HG03095 (cell line): ENCODE data around the gene SH3RF3.

Experiments
- ATAC-seq: cut with Tn5 transposase; IDR thresholded peaks from one replicate; pipeline ENCODE4 v1.9.1; 2021; ENCODE audit warnings: moderate library complexity; ENCODE audit not compliant: unreplicated experiment

SH3RF3 gene

DNA sequence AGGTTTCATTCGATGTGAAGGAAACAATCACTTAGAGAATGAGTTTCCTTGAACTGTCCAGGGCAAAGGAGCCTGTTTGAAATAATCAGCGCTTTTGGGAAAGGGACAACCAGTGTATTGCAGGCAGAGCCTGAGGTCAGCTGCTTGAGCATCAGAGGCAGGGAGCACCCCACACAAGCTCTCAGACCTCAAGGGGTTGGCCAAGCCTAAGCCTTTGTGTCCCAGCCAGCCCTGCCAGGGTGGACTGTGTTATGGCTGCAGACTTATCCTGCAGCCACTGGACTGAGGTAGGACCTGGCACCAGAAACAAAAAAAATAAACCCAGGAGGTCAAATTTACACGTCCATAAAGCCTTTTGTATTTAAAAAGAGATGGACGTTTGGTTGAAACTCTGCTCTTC lies 256.5 kb downstream of the SH3RF3 start:
- no peak for ATAC-seq

DNA sequence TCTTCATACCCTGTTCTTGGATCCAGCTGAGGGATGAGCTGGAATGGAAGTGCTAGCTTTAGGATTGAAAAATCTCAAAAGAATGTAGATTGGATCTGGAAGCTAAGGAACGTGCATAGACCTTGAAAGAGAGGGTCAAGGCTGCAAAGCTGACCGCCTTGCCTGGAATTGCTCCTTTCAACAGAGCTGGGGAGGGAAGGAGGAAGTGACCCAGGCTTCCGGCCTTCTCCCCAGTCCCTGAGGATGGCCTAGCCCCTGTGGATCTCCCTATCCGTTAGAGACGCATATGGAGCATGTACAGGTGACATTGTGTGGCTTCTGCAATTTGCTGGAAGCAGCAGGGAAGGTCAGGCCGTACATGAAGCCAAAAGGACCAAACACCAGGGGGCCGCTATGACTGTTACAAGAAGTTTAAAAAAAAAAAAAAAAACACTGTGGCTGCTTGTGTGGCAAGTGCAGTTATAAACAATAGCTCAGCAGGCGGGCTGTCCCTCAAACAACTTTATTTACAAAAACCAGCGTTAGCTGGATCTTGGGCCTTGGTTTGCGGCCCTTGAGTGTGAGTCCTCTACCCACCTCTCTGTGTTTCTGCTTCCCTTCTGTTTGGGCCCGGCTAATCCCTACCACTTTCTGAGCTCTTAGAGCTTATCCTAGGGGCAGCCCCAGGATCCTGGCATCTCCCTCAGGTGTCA lies 257.1 kb downstream of the SH3RF3 start:
- no peak for ATAC-seq

DNA sequence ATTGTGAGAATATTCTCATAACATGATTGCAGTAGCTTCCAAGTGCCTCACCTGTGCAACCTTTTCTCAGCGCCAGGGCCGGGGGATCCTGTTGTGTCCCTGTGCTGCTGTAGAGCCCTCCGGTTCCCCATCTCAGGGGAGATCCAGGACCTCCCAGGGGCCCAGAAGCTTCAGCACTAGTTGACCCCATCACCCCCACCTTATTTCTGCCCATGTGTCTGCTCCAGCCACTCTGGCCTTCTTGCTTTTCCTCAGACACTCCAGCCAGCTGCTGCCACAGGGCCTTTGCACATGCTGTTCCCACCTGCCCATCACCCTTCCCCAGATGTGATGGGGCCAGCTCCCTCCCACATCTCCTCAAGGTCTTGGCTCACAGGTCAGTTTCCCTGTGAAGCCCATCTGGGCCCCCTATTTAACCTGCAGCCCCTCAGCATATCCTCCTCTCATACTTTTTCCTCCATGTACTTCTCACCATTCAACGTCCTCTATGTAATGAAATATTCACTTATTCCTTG lies 258.3 kb downstream of the SH3RF3 start:
- no peak for ATAC-seq

DNA sequence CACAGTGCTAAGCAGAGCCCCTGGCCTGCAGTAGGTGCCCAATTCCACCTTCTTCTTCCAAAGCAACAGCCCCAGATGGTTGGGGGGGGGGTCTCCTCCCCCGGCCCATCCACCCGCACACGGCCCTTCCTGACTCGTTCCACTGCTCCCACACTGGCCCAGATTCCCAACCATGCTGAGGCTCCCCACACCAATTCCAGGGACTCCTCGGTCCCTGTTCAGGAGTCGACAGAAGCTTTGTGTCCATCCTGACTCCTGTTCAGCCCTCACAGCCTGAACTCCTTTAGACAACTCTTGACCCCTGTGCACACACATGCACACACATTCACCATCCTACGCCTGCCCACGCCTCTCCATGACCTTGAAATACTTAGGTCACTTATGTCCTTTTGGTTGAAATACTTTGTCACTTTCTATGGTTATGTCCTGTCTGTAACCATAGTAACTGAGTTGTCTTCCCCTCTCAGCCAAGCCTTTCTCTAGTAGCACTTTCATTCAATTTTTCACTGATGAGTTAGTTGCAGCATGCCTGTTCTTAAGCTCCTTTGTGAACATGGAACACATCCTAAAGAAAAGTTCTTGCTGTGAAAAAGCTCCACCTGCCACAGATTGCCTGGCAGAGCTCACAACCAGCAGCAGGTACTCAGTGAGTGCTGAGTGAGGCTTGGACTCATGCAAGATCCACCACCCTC lies 258.9 kb downstream of the SH3RF3 start:
- no peak for ATAC-seq

DNA sequence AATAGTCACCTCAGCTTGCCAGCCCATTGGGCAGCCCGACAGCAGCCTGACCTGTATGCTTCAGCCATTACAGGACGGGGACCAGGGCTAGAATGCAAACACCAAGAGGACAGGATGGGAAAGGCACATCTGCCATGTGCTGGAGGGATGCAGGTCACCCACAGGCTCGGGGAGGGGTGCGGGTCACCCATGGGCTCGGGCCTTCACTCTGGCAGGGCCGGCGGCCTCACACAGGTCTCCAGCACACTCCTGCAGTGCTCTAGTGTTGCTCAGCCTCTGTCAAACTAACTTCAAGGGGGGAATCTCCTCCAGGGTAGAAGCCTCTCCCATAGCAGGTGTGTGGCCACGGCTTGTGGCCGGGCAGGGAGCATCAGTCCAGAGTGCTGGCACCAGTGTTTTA lies 262.2 kb downstream of the SH3RF3 start:
- no peak for ATAC-seq

DNA sequence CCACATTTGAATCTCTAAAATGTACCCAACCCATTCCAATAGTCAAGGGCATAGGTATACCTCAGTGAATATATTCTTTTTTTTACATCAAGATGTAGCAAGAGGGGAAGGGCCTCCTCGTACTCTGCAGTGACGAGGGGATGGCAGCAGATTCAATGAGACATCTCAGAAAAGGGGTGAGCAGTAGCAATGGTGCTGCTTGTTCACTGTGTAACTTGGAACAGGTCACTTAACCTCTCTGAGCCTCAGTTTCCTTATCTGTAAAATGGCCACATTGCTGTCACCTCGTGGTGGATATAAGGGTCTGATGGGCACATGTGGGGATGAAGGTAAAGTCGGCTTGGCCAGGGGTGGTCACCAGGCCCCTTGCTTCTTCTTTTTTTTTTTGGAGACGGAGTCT lies 263.1 kb downstream of the SH3RF3 start:
- ATAC-seq = no peak

DNA sequence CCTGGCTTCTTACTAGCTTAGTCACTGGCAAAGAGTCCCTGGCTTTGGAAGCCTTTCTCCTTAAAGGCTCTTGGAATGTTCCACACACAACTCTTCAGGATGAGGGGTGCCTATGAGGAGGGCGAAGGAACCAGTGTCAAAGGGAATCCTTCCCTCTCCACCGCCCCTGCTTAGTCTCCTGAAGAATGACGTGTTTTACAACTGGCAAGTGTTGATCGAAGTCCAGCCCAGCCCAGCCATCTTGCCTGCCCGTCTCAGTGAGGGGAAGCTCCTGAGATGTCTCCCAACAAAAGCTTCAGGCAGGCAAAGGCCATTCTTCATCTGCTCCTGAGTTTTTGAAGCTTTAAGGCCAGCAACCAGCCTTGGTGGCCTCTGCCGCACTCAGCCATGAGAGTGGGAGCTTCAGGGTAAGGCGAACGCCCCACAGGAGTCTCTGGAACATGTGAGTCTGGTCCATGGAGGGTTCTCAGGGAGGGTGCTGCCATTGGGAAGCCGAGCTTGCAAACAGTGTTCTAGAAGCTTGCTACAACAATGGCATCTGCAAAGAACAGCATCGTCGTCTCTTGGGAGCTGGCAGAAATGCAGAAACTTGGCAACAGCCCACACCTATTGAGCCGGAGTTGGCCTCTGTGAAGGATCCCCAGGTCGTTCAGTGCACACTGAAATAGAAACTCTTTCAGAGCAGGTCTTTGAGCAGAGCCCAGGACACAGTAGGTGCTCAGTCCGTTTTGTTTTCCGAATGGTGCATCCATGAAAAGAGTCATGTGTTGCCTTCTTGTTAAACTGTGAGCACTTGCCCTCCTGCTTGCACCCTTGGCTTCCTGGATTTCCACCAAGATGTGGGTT lies 264.0 kb downstream of the SH3RF3 start:
- ATAC-seq = no peak

DNA sequence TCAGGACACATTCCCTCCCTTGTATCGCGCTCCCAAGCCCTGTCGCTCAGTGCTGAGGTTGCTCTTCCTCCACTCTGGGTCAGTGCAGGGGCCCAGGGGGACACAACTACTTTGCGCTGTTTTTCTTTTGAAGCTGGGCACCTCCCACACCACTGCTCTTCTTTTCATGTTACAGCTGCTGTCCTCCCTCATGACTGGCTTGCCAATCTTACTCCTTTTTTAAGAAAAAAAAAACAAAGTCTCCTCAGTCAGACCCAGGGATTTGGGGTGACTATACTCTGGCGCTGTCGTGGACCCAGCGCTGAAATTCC lies 264.6 kb downstream of the SH3RF3 start:
- no peak for ATAC-seq

DNA sequence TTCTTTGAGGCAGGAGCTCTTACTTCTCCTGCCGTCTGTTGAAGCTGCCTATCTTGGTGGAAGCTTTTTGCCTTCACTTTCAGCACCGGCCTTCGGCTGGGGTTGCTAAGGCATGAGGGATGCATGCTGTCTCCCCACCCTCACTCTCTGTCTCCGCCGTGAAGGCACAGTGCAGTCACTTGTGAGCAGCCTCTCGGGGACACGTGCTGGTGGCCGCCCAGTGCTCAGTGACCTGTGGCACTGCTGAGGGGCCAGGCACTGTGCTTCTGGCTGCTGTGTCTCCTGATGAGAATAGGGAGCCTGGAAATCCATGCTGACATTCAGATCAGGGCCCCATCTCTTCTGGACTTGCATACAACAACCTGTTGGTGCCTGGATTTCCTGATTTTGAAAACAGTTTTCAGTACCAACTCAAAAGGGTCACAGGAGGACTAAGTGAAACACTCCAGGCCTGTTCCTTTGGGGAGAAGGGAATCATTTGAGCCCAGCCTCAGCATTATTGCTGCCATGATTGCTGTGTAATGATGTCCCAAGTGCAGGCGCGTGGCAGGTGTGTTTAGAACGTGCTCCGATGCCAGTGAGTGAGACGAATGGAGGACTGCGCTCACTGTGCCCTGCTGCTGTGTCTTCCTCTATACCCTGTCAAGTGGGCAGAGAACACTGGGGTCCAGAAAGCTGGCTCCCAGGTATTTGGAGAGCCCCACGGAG lies 266.6 kb downstream of the SH3RF3 start:
- ATAC-seq = no peak

DNA sequence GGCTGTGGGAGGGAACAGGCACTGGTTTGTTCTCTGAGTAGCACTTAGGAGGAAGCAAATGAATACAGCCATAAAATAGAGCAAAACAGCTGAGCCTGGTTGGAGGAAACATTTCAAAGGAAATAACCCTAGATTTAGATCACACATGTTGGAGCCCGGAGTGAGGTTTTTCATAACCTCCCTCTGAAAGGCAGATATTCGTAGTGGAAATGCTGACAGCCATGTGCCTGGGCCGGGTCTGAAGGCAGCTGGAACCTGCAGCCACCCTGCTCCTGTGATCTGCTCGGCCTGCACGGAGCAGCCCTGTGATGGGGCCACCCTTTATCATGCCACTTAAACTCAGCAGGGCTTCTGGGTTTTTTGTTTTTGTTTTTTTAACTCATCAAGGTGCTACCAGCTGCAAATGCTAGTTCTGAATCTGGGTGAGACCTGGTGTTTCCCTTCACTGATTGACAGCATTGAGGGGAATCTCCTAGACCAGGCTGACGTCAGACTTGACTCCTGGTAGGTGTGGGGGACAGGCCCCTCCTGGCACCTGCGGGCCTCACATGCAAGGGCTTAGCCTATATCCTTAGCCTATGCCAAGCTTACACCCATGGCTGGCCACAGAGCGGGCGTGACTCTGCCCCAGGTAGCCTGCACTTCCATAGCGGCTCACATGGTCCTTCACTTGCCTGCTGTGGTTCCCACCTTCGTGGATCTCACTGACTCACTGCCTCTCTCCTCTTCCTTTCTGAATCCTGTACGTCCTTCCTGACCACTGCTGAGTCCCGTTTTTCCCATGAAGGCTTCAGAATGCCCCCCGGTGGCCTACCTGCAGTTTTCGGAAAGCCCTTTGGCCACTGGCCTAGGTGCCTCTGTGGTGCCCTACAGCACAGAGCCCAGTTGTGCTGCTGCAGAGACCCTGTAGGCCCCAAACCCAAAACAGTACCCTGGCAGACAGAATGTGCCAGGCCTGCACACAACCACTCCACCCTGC lies 267.5 kb downstream of the SH3RF3 start:
- ATAC-seq = no peak

DNA sequence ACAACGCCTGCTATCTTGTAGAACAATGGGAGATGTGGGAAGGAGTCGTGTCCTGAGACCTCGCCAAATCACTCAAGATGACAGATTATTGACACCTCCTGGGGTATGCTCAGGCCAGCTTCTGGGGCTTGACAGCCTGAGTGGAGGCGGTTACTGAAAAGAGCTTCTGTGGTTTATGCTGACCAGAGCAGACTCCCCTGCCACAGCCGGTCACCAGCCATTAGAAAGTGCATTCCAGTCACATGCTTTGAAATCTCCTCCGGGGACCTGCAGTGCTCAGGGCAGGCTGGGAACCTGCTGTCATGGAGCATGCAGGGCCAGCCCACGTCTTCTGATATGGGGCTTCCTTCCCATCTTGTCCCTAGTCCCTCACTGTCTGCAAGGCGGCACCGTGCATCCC lies 268.9 kb downstream of the SH3RF3 start:
- ATAC-seq = no peak

DNA sequence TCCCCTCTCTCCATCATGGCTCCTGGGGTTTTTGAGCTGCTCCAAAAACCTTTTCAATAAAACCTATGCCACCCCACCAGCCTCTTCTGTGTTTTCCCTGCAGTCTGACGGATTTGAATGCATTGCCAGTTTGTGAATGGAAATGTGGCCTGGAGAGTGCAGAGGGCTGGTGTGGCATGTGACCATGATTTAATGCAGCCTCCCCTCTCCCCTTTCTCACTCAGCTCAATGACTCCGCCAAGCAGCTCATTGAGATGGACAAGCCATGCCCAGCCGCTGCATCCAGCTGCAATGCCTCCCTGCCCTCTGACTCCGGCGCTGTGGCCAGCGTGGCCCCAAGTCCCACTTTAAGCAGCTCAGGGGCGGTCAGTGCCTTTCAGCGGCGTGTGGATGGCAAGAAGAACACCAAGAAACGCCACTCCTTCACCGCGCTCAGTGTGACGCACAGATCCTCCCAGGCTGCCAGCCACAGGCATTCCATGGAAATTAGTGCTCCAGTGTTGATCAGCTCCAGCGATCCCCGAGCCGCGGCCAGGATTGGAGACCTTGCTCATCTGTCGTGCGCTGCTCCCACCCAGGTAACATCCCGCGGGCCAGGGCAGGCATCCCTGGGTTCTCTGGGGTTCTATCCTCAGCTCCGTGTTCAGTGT lies 269.5 kb downstream of the SH3RF3 start:
- no peak for ATAC-seq

DNA sequence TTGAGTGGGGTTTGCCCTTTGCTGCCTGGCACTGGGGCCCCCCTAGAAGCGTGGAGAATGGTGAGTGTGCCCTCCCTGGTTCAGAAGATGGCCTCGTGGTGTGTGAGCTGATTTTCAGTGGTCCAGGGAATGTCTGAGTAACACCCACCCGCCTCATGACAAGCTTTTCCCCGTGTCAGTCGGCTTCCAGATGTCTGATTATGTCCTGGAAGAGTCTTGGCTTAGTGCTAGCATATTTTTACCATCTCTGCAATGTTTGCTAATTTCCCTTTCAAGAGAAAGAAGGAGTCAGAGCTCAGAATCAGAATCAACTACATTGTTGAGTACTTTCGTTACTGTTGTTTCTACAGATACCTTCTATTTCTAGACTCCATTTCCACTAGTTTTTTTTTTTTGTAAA lies 270.1 kb downstream of the SH3RF3 start:
- no peak for ATAC-seq

DNA sequence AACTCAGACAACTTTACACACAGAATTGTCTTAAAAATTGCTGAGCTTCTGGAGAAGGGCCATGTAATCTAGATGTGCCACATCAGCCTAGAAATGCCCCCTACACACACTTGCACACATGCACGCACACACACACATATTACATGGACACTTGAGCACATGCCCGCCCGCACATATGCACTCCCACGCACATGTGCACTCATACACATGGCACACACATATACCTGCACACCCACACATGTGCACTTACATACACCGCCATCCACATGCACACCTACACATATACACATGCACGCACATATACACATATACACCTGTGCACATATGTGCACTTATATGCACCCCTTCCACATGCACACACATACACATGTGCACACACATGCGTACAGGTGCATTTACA lies 271.1 kb downstream of the SH3RF3 start:
- no peak for ATAC-seq

DNA sequence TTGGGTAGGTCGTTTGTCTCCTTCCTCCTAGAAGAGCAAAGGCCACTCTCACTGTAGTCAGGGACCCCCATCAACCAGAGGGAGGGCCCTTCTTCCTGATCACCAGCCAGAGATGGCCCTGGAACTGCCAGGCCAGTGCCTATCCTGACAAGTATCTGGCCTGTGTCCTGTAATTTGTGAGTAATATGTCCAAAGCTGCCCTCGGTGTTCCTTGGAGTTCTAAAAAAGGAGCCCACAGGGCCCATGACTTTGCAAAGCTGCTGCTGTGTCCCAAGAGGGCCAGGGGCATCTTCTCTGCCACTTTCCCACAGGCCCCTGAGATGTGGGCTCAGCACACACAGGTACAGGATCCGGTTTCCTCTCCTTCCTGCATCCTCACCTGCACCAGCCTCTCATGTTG lies 272.4 kb downstream of the SH3RF3 start:
- ATAC-seq = no peak

DNA sequence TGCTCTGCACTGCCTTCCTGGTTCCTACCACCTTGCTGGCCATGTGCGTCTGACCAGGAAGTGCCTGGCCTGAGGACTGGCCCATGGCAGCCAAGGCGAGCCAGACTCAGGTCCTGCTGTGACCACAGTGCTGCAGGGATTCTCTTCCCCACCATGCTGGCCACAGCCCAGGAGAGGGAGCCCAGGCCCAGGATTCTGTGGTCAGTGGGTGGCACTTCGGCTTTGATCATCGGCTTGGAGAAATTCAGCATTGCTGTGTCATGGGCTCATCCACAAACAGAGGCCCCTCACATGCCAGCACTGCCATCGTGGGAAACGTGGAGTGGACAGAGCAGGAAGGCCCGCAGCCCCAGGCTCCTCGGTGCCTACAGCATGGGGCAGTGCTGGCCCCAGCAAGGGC lies 273.2 kb downstream of the SH3RF3 start:
- no peak for ATAC-seq

DNA sequence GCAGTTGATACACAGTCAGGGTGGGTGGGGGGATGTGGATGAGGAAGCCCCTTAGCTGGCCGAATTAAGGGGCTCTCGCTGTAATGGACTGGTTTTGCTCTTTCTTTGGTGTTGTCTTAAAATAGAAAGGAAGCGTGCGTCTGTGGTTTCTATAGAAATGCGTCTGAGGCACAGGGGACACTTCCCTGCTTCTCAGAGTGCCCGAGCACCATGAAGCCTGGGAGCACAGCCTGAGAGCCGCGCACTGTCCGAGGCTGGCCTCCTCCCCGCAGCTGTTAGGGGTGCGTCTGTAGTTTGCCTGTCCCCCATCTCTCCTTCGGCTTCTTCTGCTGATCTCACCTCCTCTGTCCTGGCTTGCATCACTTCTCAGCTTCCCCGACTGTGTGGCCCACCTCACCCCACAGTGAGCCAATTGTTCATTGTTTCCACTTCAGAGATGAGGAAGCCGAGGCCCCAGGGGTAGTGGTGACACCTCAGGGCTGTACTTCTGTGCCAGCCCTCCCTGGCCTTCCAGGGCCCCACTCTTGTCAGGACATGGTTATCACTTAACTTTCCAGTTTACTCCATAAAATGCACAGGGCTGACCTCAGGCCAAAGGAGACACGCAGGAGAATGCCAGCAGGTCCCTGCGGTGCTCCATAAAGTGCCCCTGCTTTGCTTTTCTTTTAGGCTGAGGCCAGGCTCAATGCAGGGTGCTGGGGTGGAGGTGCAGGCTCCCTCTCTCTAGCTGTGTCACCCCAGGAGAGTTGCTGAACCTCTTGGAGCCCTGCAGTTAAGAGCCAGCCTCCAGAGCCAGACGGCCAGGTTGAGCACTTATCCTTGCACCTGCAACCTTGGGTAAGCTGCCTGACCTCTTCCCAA lies 274.2 kb downstream of the SH3RF3 start:
- no peak for ATAC-seq

DNA sequence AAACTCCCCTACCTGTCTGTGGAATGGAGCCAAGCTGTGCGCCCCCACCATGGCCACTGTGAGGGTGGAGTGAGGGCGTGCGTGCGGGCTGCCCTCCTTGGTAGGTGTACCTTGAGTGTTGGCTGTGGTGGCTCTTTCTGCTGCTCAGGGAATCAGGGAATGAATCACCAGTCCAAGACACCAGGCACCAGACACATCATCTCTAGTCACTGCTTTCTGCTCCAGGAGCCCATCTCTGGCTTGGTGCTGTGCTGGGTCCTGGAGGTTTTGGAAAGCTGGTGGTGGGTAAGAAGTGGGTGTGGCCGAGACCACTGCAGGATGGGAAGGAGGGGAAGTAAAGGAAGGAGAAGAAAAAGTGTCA lies 274.8 kb downstream of the SH3RF3 start:
- no peak for ATAC-seq

DNA sequence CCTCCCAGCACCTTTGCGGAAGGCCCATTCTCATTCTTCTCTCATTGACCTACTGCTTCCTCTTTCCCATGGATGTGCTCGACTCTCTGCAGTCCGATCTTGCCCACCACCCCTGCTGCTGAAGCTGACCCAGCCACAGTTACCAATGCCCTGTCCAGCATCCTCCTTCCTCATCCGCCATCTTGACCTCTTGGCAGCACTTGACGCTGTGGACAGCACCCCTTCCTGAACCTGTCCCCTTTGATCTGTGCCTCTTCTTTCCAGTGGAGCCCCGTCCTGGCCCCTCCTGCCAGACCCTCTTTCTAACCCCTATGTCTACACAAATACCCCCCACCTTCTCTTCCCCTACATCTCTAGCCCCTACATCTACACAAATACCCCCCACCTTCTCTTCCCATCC lies 275.7 kb downstream of the SH3RF3 start:
- no peak for ATAC-seq
